Activated naive CD4-positive, alpha-beta T cell treated with anti-CD3 and anti-CD28 coated beads, Interleukin-2, amount 50 U/mL, for 16 hours (primary cell): Measurements from ENCODE around the gene R3HDM1.
A peak's percentile ranks its signal among the peaks of the same experiment; 100 is the strongest.
"Not testable (repeated sequence)": the region's sequence is repeated elsewhere in the genome, so short reads cannot be mapped to it uniquely, and the experiment has no call there.

ENCODE experiments used
- DNase-seq: peaks from one replicate; pipeline ENCODE4 v3.0.0-alpha.2; 2020

Gene R3HDM1

DNA sequence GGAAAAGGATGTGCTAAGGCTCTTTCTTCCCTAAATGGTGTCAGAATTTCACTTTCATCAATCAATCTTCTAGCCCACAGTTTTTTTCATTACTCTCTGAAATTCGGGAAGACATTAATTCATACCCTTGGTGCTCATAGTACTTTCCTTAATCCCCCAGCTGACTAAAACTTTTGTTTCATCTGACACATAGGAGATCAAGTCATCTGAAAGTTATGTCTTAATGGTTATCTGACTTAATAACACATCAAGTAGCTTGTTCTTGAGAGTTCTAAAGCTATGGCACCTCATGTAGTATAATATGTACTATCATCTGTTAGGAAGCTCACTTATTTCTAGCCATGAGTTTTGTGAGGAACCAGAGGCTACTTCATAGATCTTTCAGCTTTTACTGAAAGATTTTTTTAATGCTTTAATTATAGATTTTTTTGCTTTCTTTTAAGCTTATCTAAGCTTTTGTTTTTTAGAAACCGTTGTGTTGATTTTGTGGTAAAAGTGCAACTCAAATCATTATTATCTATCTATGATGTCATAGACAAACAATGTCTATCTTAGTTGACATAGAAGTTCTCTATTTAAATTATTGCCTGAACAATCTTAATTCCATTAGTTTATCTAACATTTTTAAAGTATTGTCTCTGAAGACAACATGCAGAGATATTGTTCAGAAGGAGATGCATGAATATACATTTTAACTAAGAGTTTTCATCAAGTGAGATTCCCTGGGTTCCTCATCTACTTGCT, 116.7 kb downstream of the R3HDM1 start:
- no peak for DNase-seq

- DNase-seq = no peak
These were observed 119.4 kb downstream of the R3HDM1 start for GRCh38 chr2:135650721-135651120.

DNA sequence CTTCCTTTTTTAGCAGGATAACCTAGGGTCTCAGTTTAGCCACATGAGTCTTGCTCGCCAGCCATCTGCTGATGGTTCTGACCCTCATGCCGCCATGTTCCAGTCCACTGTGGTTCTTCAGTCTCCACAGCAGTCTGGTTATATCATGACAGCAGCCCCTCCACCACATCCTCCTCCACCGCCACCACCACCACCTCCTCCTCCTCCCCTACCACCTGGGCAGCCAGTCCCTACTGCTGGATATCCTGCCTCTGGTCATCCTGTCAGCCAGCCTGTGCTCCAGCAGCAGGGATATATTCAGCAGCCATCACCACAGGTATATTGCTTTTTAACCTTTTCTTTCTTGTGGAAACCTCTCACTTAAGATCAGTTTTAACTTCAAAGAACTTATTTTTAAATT, 120.4 kb downstream of the R3HDM1 start:
- no peak for DNase-seq

DNA sequence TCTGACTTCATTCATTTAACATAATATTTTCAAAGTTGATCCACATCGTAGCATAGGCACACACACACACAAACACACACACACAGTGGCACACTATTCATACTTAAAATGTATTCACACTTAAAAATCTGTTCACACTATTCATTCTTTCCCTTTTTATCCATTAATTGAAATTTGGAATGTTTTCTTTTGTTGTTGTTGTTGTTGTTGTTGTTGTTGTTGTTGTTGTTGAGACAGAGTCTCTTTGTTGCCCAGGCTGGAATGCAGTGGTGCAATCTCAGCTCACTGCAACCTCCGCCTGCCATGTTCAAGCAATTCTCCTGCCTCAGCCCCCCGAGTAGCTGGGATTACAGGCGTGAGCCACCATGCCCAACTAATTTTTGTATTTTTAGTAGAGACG, 123.0 kb downstream of the R3HDM1 start:
- not testable (repeated sequence) for DNase-seq

DNA sequence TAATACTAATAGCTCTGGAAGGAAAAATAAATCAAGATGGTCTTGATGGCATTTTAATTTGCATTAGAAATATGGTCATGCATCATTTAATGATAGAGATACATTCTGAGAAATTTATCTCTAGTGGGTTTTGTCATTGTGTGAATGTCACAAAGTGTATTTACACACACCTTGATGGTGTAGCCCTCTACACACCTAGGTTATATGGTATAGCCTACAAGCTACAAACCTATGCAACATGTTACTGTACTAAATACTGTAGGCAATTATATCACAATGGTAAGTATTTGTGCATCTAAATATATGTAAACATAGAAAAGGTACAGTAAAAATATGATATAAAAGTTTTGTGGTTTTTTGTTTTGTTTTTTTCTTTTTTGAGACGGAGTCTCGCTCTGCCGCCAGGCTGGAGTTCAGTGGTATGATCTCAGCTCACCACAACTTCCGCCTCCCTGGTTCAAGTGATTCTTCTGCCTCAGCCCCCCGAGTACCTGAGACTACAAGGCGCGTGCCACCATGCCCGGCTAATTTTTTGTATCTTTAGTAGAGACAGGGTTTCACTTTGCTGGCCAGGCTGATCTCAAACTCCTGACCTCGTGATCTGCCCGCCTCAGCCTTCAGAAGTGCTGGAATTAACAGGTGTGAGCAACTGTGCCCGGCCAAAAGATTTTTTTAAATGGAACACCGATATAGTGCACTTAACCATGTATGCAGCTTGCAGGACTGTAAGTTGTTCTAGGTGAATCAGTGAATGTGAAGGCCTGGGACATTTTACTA, 126.7 kb downstream of the R3HDM1 start:
- DNase-seq = peak; percentile 29

DNA sequence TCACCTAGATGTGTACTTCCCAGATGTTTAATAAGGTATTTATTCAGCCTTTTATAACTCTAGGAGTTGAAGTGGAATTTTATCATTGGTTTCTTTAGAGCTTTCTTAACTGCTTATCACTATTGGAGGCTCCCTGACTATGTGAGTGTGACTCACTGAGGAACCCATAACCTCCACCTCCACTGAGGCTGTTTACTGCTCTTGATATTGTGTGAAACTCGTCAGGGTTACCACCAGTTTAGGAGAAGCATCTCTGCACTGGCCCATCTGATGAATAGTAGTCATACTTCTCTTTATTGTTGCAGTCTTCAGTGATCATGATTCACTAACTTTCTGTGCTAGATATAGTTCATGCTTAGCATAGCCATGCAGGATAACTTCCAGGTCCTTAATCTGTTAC, 130.8 kb downstream of the R3HDM1 start:
- no peak for DNase-seq

DNA sequence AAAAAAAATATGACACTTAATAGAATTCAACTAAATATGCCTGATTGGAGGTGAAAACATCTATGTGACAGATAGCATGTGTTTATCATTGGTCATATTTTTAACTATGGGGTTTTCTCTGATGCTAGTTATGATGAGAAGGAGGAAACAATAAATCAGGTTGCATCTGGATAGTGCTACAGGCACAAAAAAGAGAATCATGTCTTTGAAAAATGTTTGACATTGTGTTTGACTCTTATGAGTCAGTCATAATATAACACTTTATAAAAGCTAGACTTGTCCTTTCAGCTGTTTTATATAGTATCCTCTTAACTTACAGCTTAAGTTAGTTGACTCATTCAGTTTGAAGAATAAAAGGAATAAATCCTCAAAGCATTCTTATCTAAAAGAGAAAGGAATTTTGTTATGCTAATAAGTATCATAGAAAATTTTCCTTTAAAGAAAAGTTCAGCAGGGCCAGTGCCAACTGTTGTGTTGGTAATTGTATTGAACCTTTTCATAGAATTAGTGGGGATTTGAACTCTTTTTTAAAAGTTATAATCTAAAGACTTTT, 131.9 kb downstream of the R3HDM1 start:
- no peak for DNase-seq

GRCh38 chr2:135664623-135665068, 133.4 kb downstream of the R3HDM1 start:
- DNase-seq = no peak

DNA sequence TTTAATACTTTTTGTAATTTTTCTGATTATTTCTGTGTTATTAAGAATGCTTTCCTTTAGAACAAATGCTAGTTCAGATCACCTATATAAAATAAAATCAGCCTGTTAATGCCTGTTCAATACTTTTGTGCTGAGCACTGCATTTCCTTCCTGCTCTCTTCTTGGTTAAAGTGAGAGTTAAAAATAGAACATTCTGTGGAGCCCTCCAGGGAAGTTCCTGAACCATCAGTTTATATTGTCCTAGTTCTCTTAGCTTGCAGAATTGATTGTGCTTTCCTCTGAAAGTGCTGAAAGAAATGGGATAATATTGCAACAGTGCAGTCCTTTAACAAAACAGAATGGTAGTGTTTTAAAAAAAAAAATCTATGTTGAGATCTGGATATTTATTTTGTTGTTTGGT, 135.8 kb downstream of the R3HDM1 start:
- DNase-seq = no peak

- DNase-seq = no peak
These were observed 143.2 kb downstream of the R3HDM1 start for GRCh38 chr2:135674453-135674852.

GRCh38 chr2:135676031-135676430, 144.7 kb downstream of the R3HDM1 start:
- no peak for DNase-seq

GRCh38 chr2:135679125-135679524, 147.8 kb downstream of the R3HDM1 start:
- DNase-seq = no peak

DNA sequence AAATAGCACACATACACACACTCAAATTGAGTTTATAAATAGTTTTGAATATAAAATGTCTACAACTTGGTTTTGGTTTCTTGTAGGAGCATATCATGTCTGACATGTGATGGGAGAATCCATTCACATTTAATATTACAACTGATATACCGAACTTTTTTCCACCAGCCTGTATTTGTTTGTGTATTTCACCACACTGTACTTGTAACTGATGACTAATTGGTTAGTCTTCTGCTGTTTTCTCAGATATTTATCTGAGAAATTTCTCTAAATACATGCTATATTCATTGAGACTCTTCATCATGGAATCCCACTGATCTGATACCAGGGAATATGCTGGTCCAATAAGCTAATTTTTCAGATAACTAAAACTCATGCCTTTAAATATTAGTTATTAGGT, 154.1 kb downstream of the R3HDM1 start:
- no peak for DNase-seq

DNA sequence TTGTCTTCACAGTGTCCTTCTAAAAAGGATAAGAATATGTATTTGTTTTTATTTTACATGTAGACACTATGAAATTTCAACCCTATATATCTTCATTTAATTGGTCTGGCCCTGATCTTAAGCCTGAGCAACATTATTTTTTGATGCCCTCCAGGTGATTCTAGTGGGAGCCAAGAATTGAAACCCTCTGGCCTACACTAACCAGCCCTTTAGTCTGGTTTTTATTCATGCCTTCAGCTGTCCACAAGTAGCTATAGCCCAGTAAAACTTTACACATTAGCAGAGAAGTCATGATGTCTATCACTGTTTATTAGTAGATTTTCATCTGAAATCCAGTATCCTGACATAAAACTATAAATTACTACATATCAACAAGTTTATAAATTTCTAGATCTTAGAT, 157.7 kb downstream of the R3HDM1 start:
- no peak for DNase-seq

DNA sequence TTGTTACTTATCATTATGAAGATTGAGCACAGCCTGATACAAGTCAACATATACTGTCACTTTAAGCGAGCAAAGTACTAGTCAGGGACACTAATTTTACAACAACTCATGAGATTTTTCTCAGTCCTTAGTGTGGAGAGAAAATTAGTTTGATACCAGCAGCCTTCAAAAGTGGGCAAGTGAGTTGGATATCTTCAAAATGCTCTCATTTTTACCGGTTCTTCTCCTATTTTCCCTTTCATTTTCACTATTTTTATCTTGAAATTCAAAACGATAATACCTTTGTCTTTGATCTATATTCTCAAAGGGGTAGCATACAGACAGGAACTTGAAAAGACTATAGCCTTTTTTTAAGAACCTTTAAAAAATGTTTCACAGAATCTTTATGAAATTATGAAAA, 158.4 kb downstream of the R3HDM1 start:
- no peak for DNase-seq

DNA sequence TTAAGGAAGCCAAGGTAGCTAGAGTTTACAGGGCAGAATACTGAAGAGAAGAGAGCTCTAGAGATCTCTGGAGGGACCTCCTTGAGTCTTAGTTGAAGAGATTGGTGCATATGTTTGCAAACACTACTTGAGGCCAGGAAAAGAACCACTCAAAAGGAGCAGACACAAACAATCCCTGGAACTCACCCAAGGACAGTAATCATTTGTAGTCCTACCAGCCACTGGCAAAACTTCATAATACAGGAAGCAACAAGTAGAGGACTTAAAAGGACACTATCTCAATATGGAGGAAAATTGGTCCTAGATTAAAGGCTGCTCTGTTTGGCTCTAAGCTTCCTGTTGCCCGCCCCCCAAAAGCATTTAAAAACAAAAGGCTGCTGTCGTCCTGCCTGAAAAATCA, 163.4 kb downstream of the R3HDM1 start:
- no peak for DNase-seq

DNA sequence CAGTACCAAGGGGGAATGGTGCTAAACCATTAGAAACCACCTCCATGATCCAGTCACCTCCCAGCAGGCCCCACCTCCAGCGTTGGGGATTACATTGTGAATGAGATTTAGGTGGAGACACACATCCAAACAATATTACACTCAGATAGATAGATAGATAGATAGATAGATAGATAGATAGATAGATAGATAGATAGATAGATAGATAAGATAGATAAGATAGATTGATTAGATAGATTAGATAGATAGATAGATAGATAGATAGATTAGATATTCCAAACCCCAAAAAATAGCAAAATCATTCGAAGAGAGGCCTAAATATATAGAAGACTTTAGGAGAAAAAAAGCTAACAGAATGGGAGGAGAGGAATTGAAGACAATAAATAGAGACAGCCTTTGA, 167.6 kb downstream of the R3HDM1 start:
- DNase-seq = no peak

- no peak for DNase-seq
These were observed 170.2 kb downstream of the R3HDM1 start for GRCh38 chr2:135701442-135701841.

DNA sequence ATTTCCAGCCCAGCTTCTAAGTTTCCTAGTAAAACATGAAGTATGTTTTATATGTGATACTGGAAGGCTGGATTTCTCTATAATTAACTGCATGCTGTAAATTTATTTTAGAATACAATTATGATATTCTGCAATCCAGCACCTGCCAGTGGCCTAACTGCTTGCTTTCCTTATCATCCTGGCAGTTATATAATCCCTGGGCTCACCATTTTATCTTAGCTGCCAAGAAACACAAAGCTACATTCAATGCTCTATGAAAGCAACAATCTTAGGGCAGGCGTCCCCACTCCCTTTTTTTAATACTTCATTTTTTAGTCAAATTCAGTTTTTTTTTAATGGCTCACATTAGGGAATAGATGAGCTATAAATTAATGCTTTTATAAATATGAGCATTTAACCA, 172.0 kb downstream of the R3HDM1 start:
- DNase-seq = no peak

DNA sequence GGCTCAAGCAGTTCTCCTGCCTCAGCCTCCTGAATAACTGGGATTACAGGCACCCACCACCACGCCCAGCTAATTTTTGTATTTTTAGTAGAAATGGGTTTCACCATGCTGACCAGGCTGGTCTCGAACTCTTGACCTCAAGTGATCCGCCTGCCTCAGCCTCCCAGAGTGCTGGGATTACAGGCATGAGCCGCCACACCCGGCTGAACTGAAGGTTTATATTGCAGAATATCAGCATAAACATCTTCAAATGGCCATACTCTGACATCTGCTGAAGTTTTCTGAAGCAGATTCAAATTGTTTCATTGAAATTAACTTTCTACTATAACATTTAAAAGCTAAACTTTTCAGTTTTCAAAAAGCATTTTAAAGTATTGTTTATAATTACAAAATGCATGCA, 172.8 kb downstream of the R3HDM1 start:
- not testable (repeated sequence) for DNase-seq

- no peak for DNase-seq
These were observed 176.9 kb downstream of the R3HDM1 start for GRCh38 chr2:135708159-135708558.

- peak; percentile 73 for DNase-seq
These were observed 178.7 kb downstream of the R3HDM1 start for GRCh38 chr2:135709992-135710391.

DNA sequence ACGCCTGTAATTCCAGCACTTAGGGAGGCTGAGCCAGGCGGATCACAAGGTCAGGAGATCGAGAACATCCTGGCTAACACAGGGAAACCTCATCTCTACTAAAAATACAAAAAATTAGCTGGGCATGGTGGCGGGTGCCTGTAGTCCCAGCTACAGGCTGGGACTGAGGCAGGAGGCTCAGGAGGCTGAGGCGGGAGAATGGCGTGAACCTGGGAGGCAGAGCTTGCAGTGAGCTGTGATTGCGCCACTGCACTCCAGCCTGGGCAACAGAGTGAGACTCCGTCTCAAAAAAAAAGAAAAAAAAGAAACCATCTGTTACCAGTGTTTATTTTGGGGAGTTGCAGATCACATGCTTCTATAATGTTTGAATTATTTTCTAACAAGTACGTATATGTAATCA, 183.8 kb downstream of the R3HDM1 start:
- not testable (repeated sequence) for DNase-seq
